Urinary bladder (tissue), 4 donors: ENCODE measurements around the gene DCXR. TPM values are rescaled to one million over a fixed set of nuclear protein-coding genes. Genes with fewer than 3 reads are reported as not detected.

ENCODE experiments used
- DNase-seq: peaks from one replicate; pipeline ENCODE4 v3.0.0-alpha.2; 2015; ENCODE audit errors: extremely low spot score
- H3K27ac ChIP-seq: one replicate; pipeline ENCODE4 v1.5.1; 2013; ENCODE audit warnings: low read depth, mild to moderate bottlenecking, moderate library complexity
- H3K36me3 ChIP-seq: one replicate; pipeline ENCODE4 v1.6.1; 2013; ENCODE audit warnings: mild to moderate bottlenecking, moderate library complexity; ENCODE audit not compliant: insufficient read depth
- H3K4me1 ChIP-seq: one replicate; pipeline ENCODE4 v1.6.1; 2013; ENCODE audit warnings: mild to moderate bottlenecking, moderate library complexity; ENCODE audit not compliant: insufficient read depth
- H3K4me3 ChIP-seq: one replicate; pipeline ENCODE4 v1.5.1; 2013; ENCODE audit warnings: low read depth, low read length
- WGBS: extraction: QIAGEN DNeasy Blood & Tissue Kit; methylation state at CpG from one replicate; pipeline ENCODE4 v1.1.7; 2013; 5-methylcytosine and 5-hydroxymethylcytosine counted together
- polyA plus RNA-seq: library from polyadenylated mRNA; stranded (reverse); fragments of 200-250 nt; gene quantifications from one replicate; pipeline ENCODE4 v1.2.3, GENCODE V29; 2013
- total RNA-seq: library from RNA; depleted of rRNA; stranded (reverse); fragments of >200 nt; gene quantifications from one replicate; pipeline ENCODE4 v1.2.3, GENCODE V29; 2014
- donor health status: healthy with polysubstance abuse.
- donor health status: healthy.

Gene DCXR
- total and polyA plus RNA-seq, 2 donors = 17.2 to 129 TPM

GRCh38 chr17:82063424-82064415 is 26.2 kb upstream of the DCXR start:
- DNase-seq = no peak
- WGBS = 80% methylated on average over 20 of the region's 20 CpGs
- Histone ChIP-seq H3K4me1 (peaks cover 4% of the 10 kb centered on the region), H3K36me3 (peaks cover 2% of the 10 kb centered on the region), H3K4me3 (no peak overlapping the region), H3K27ac (no peak overlapping the region)

GRCh38 chr17:82062984-82063368 is 25.5 kb upstream of the DCXR start:
- 93% methylated on average over 9 of the region's 9 CpGs for WGBS
- Histone ChIP-seq H3K27ac (no peak overlapping the region), H3K4me3 (no peak overlapping the region), H3K36me3 (peaks cover 2% of the 10 kb centered on the region), H3K4me1 (peaks cover 4% of the 10 kb centered on the region)
- DNase-seq = no peak

- Histone ChIP-seq H3K4me1 (peaks cover 4% of the 10 kb centered on the region), H3K27ac (no peak overlapping the region), H3K36me3 (peaks cover 2% of the 10 kb centered on the region), H3K4me3 (no peak overlapping the region)
- WGBS = 85% methylated on average over 24 of the region's 24 CpGs
- DNase-seq = no peak
Measured at GRCh38 chr17:82062076-82062983, 24.8 kb upstream of the DCXR start.

GRCh38 chr17:82061047-82061925 is 23.8 kb upstream of the DCXR start:
- Histone ChIP-seq H3K4me3 (no peak overlapping the region), H3K27ac (no peak overlapping the region), H3K4me1 (peaks cover 2% of the 10 kb centered on the region), H3K36me3 (peaks cover 6% of the 10 kb centered on the region)
- DNase-seq = no peak
- WGBS = 90% methylated on average over 34 of the region's 34 CpGs

GRCh38 chr17:82060614-82061013 is 23.1 kb upstream of the DCXR start:
- WGBS = 85% methylated on average over 14 of the region's 14 CpGs
- no peak overlapping the region for H3K27ac ChIP-seq
- no peaks in the 10 kb centered on the region for H3K4me1 ChIP-seq
- no peak for DNase-seq
- H3K4me3 ChIP-seq = no peak overlapping the region
- H3K36me3 ChIP-seq = peaks cover 6% of the 10 kb centered on the region

GRCh38 chr17:82060001-82060380 is 22.5 kb upstream of the DCXR start:
- H3K27ac ChIP-seq = no peak overlapping the region
- WGBS = 87% methylated on average over 16 of the region's 16 CpGs
- H3K4me3 ChIP-seq = no peak overlapping the region
- no peaks in the 10 kb centered on the region for H3K4me1 ChIP-seq
- H3K36me3 ChIP-seq = peaks cover 6% of the 10 kb centered on the region
- DNase-seq = no peak

GRCh38 chr17:82059272-82060000 is 21.9 kb upstream of the DCXR start:
- no peaks in the 10 kb centered on the region for H3K4me1 ChIP-seq
- peaks cover 6% of the 10 kb centered on the region for H3K36me3 ChIP-seq
- no peak overlapping the region for H3K27ac ChIP-seq
- 74% methylated on average over 19 of the region's 19 CpGs for WGBS
- no peak for DNase-seq
- no peak overlapping the region for H3K4me3 ChIP-seq

GRCh38 chr17:82058855-82059249 is 21.4 kb upstream of the DCXR start:
- no peak overlapping the region for H3K27ac ChIP-seq
- no peak for DNase-seq
- peaks cover 6% of the 10 kb centered on the region for H3K36me3 ChIP-seq
- WGBS = 79% methylated on average over 10 of the region's 10 CpGs
- no peaks in the 10 kb centered on the region for H3K4me1 ChIP-seq
- no peak overlapping the region for H3K4me3 ChIP-seq

GRCh38 chr17:82058230-82058854 is 20.8 kb upstream of the DCXR start:
- peaks cover 6% of the 10 kb centered on the region for H3K36me3 ChIP-seq
- H3K27ac ChIP-seq = no peak overlapping the region
- no peak for DNase-seq
- H3K4me1 ChIP-seq = no peaks in the 10 kb centered on the region
- 75% methylated on average over 17 of the region's 17 CpGs for WGBS
- H3K4me3 ChIP-seq = no peak overlapping the region

GRCh38 chr17:82056729-82057621 is 19.5 kb upstream of the DCXR start:
- Histone ChIP-seq H3K27ac (no peak overlapping the region), H3K4me1 (peaks cover 2% of the 10 kb centered on the region), H3K4me3 (no peak overlapping the region), H3K36me3 (peaks cover 6% of the 10 kb centered on the region)
- no peak for DNase-seq
- 80% methylated on average over 29 of the region's 29 CpGs for WGBS

GRCh38 chr17:82055965-82056728 is 18.6 kb upstream of the DCXR start:
- WGBS = 88% methylated on average over 28 of the region's 28 CpGs
- Histone ChIP-seq H3K36me3 (peaks cover 6% of the 10 kb centered on the region), H3K4me1 (peaks cover 2% of the 10 kb centered on the region), H3K4me3 (no peak overlapping the region), H3K27ac (no peak overlapping the region)
- DNase-seq = no peak
